ENCODE data around the gene WNT4. TPM values are rescaled to one million over a fixed set of nuclear protein-coding genes. Genes with fewer than 3 reads are reported as not detected.

Gene WNT4
- total and polyA plus RNA-seq, 9 of the 15 experiments (the other 6 are each of a cell fraction or from before 2014, with no cell fraction given) = 0.01 TPM; not detected in 8

GRCh38 chr1:22104865-22105437, 37.9 kb downstream of the WNT4 start (continued):
- TF ChIP-seq RUNX1 (IDR thresholded peaks at IDR 0.05; ENCODE audit: low read depth) = no peak
- no peak for TF ChIP-seq E2F5 (CRISPR knock-in tag; IDR thresholded peaks at IDR 0.05)
- no peak for TF ChIP-seq ARID1B (IDR thresholded peaks at IDR 0.05)
- no peak for TF ChIP-seq AFF4 (CRISPR knock-in tag; IDR thresholded peaks at IDR 0.05)
- no peak for TF ChIP-seq ZNF124 (CRISPR knock-in tag; IDR thresholded peaks at IDR 0.05)
- no peak for TF ChIP-seq HNRNPH1 (optimal IDR thresholded peaks at IDR 0.05; ENCODE audit: low read depth, low read length)
- peak; percentile 18 to 41; a peak in 1 of 4 replicates for TF ChIP-seq KDM1A (IDR thresholded peaks at IDR 0.05)
- TF ChIP-seq TAF7 (tag; IDR thresholded peaks at IDR 0.05) = no peak
- no peak for TF ChIP-seq TAF9B (IDR thresholded peaks at IDR 0.05; ENCODE audit: partially characterized antibody)
- TF ChIP-seq GTF2F1 (IDR thresholded peaks at IDR 0.05; ENCODE audit: low read depth, low read length) = no peak
- no peak for TF ChIP-seq PRMT5 (CRISPR knock-in tag; IDR thresholded peaks at IDR 0.05)
- no peak for TF ChIP-seq KLF16 (IDR thresholded peaks at IDR 0.05)
- no peak for TF ChIP-seq NCOR1 (IDR thresholded peaks at IDR 0.05)
- TF ChIP-seq ZNF146 (CRISPR knock-in tag; IDR thresholded peaks at IDR 0.05; ENCODE audit: unreplicated experiment) = peak; percentile 90
- no peak for TF ChIP-seq SRSF1 (IDR thresholded peaks at IDR 0.05; ENCODE audit: low read depth, low read length)
- no peak for TF ChIP-seq CEBPB (tag; IDR thresholded peaks at IDR 0.05)
- TF ChIP-seq CCAR2 (IDR thresholded peaks at IDR 0.05; ENCODE audit: low read depth, low read length) = no peak
- TF ChIP-seq MECOM (CRISPR knock-in tag; IDR thresholded peaks at IDR 0.05) = no peak
- TF ChIP-seq EZH2 (IDR thresholded peaks at IDR 0.05; ENCODE audit: borderline replicate concordance, low read depth, low read length) = no peak
- TF ChIP-seq JUNB (CRISPR knock-in tag; conservative IDR thresholded peaks at IDR 0.05) = no peak
- TF ChIP-seq FOXK2 (conservative IDR thresholded peaks at IDR 0.05 in 1 of 2, IDR thresholded peaks at IDR 0.05 in 1 of 2; ENCODE audit: low read depth in 2 of 2) = no peak
- no peak for TF ChIP-seq FOXO4 (CRISPR knock-in tag; IDR thresholded peaks at IDR 0.05)
- no peak for TF ChIP-seq KDM4B (IDR thresholded peaks at IDR 0.05; ENCODE audit: borderline replicate concordance in 2 of 2, low read depth in 1 of 2)
- TF ChIP-seq ZNF507 (tag; conservative IDR thresholded peaks at IDR 0.05) = 0 out of 2 replicates have a peak, but pooled peaks have one; percentile 15
